GM19397 (cell line): Measurements from ENCODE around the gene CRYBA4.
"Not testable (repeated sequence)": the region's sequence is repeated elsewhere in the genome, so short reads cannot be mapped to it uniquely, and the experiment has no call there.

Experiments
- ATAC-seq: cut with Tn5 transposase; IDR thresholded peaks from one replicate; pipeline ENCODE4 v1.9.1; 2021; ENCODE audit warnings: mild to moderate bottlenecking, moderate library complexity; ENCODE audit not compliant: unreplicated experiment

The CRYBA4 gene

GRCh38 chr22:26593763-26594162 lies 28.0 kb upstream of the CRYBA4 start:
- no peak for ATAC-seq

DNA sequence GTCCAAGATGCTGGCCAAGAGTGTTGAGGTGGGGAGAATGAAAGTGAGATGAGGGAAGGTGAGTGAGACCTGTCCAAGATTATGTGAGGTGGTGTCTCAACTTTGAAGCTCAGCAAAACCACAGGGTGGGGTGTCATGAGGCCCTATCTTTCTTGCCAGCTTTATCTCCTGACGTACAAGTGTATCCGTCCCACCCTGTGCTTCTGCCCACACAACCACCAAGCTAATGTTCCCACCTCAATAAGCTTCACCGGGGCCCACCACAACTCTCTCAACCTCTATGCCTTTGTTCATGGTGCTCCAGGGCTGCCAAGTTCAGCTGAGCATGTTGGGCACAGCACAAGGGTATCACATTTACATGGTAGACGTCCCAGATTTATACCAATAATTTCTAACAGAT lies 24.7 kb upstream of the CRYBA4 start:
- ATAC-seq: no peak

DNA sequence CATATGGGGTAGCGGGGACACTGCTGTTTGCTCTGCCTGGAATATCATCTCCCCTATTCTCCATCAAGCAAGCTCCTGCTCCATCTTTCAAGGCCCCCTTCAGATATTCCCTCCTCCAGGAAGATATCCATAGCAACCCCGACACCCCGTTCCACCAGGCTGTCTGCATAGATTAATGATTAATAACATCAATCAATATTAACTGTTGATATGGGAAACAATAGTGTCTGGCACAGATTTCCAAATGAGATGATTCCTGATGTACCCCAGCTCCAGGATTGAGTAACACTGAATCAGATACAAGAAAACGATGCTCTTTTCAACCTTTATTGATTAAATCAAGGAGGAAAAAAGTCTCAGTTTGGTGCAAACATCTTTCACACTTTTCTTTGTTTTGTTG lies 24.3 kb upstream of the CRYBA4 start:
- no peak for ATAC-seq

DNA sequence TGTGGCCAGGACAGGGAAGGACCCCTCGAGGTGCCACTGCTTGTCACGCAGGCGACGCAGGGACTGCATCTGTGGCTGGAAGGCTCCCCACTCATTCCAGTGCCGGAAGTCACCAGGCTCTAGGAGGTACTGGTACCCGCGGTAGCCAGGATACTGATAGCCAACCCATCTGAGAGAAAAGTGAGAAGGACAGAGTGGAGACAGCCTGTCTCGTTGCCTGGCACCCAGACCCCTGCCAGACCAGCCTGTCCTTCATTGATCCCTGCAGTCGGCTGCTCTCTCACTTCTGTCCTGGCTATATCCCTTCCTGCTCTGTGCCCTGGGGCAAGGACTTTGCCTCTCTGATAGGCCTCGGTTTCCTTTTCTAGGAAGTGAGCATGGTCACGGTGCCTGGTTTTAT lies 22.3 kb upstream of the CRYBA4 start:
- ATAC-seq: no peak

DNA sequence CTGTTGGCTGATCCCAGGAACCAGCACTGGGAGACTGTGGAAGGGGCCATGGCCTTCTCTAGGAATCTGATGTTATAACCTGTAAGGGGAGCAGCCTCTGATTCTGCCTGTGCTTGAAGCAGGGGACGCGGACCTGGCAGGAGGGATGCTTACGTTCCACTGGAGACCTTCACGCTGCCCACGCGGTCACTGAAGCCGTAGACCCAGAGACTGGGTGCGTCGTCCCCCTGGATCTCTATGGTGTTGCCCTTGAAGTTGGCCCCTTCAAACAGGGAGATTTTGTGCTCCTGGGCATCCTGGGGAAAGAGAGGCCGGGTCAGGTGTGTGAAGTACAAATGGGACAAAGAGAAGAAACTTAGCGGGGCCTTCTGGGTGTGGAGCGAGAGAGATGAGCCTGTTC lies 20.0 kb upstream of the CRYBA4 start:
- no peak for ATAC-seq

GRCh38 chr22:26602127-26602526 lies 19.6 kb upstream of the CRYBA4 start:
- ATAC-seq: no peak

DNA sequence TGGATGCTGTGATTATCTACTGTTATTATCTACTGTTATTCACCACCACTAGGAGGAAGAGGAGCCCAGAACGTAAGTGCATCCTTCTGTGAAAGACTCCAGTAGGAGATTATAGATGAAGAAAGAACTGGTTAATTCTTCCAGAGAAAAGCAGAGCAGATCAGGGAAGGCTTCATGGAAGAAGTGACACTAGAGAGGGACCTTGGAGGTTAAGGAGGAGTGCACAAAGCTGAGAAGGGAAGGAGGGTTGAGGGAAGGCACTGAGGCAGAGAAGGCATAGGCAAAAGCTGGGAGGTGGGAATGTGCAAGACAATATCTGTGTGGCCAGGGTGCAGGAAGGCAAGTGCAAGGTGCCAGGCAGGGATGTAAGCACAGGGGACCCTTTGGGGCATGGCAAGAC lies 17.4 kb upstream of the CRYBA4 start:
- ATAC-seq: no peak

GRCh38 chr22:26606611-26607010 lies 15.2 kb upstream of the CRYBA4 start:
- no peak for ATAC-seq

- ATAC-seq: no peak
These were observed 13.6 kb upstream of the CRYBA4 start for GRCh38 chr22:26608129-26608528.

DNA sequence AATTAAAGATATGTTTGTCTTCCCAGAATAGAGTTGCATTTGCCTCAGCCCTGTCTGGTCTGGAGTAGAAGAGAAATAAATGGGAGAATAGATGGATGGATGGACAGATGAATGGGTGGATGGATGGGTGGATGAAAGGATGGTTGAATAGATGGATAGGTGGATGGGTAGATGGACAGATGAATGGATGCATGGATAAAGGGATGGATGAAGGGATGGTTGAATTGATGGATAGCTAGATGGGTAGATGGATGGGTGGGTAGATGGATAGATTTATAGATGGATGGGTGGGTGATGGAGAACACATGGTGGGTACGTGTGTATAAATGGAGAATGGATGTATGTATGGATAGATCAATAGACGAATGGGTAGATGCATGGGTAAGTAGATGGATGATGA lies 12.5 kb upstream of the CRYBA4 start:
- ATAC-seq: no peak

GRCh38 chr22:26610072-26610958 lies 11.4 kb upstream of the CRYBA4 start:
- ATAC-seq: peak; percentile 75

DNA sequence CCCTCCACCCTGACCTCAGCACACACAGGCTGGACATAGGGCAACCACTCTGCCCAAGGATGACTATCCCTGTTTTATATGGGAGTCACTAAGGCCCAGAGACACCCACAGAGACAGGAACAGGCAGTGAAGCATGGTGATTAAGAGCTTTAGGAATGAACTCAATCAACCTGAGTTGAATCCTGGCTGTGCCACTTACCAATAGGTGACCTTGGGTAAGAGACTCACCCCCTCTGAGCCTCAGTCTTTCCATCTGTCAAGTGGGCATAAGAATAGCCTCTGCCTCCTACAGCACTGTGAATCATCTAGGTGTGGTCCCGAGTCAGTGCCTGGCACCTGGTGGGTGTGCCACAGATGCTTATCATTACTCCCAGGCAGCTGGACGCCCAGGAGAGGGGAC lies 10.8 kb upstream of the CRYBA4 start:
- ATAC-seq: no peak

DNA sequence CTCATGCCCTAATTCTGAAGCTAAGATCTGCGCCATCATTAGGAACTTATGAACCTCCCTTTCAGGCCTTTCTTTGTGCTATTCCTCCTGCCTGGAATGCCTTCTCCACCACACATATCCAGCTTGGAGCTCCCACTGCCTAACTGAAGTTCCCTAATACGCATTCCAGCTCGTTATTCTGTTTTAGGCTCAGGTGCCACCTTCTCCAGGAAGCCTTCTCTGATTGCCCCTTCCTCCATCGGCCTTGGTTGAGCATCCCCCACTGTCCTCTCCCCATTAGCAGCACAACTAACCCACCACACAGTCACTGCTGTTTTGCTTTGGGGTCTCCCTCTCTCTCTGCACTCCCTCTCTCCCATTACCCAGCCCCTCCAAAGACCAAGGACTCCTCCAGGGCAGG lies 9.1 kb upstream of the CRYBA4 start:
- ATAC-seq: no peak

- ATAC-seq: not testable (repeated sequence)
These were observed 8.0 kb upstream of the CRYBA4 start for GRCh38 chr22:26613753-26614152.

- no peak for ATAC-seq
These were observed 7.4 kb upstream of the CRYBA4 start for GRCh38 chr22:26614322-26614721.

DNA sequence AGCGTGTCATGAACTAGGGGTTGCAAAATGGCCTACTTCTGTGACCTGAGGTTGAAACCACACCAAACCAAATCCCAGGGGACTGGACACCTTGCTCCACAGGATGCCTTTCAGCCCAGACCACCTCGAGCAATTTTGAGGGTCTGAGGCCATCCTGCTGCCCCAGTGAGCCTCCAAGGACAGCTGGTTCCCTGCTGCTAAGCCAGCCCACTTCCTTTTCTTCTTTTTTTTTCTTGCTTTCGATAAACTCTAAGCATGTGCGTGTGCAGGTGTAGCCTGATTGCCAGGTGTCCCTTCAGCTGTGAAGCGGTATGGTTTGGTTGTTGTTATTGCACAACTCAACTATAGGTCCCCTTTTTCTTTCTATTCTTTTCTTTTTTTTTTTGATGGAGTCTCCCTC lies 6.6 kb upstream of the CRYBA4 start:
- peak; percentile 48 for ATAC-seq

DNA sequence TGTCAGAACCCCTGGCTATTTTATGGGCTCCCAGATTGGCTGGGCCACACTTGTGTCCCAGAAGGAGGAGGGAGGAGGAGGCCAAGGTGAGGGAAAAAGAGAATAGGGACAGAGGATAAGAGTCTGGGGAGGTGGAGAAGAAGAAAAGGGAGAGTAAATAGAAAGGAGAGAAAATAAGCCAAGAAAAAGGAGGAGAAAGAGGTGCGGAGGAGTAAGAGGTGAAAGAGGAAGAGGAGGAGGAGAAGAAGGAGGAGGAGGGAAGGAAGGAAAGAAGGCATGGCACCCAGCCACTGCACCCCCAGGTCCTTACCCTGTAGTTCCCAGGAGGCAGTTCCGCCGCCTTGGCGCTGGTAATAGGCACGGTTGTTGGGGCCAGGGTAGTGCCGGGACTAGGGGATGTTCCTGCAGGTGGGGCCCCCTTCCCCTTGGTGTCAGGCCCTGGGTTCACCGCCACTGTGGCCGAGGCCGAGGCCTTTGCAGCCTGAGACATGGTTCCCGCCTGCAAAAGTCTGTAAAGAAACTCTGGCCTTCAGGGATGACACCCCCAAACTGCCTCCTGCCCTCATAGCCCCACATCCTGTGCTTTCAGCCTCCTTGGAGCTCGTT lies 5.8 kb upstream of the CRYBA4 start:
- no peak for ATAC-seq

GRCh38 chr22:26616650-26617049 lies 5.1 kb upstream of the CRYBA4 start:
- no peak for ATAC-seq

- no peak for ATAC-seq
These were observed 4.2 kb upstream of the CRYBA4 start, which contains the start of gene CRYBB1 for GRCh38 chr22:26617271-26618199. Gene CRYBB1 (minus strand): TSS chr22:26618027. CDS start chr22:26616319, 1,708 bp downstream.

GRCh38 chr22:26618455-26618854 lies 3.3 kb upstream of the CRYBA4 start:
- no peak for ATAC-seq

DNA sequence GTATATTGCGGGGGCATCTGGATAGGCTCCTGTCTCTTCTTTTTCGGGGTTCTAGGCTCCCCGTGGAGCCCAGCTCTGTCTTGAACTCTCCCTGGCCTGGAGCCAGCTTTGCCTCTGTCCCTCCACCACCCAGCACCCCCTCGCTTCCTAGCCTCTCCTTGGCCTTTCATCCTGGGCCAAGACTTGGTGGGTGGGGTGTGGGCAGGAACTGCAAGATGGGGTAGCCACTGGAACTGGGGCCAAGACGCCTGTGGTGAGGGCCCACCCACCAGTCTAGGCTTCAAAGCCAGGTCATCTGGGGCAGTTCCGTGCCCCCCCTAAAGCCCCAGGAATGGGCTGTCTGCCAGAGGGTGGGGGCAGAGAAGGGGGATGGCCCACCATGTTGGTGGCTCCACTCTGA lies 2.3 kb upstream of the CRYBA4 start:
- no peak for ATAC-seq
